Mucosa of rectum (tissue), 2 donors: Measurements from ENCODE around the gene MARCHF9.
"Not testable (repeated sequence)": the region's sequence is repeated elsewhere in the genome, so short reads cannot be mapped to it uniquely, and the experiment has no call there.

Source experiments
- H3K27ac ChIP-seq, 2 donors: one replicate each; pipeline ENCODE4 v1.7.0; 2013; ENCODE audit warnings: inconsistent platforms in 2 of 2, low read depth in 2 of 2, low read length in 2 of 2
- H3K27me3 ChIP-seq, 2 donors: one replicate each; pipeline ENCODE4 v1.7.0; 2013; ENCODE audit warnings: low read length in 2 of 2; ENCODE audit not compliant: control insufficient read depth in 2 of 2, insufficient read depth in 2 of 2
- H3K36me3 ChIP-seq, 2 donors: one replicate each; pipeline ENCODE4 v1.7.0; 2013; ENCODE audit warnings: low read length in 2 of 2; ENCODE audit not compliant: control insufficient read depth in 2 of 2, insufficient read depth in 2 of 2
- H3K4me1 ChIP-seq, 2 donors: one replicate each; pipeline ENCODE4 v1.7.0; 2013; ENCODE audit warnings: low read length in 2 of 2, mild to moderate bottlenecking in 1 of 2; ENCODE audit not compliant: control insufficient read depth in 2 of 2, insufficient read depth in 2 of 2
- H3K4me3 ChIP-seq, 2 donors: one replicate each; pipeline ENCODE4 v1.7.0; 2013; ENCODE audit warnings: low read length in 2 of 2
- H3K9ac ChIP-seq, 2 donors: one replicate each; pipeline ENCODE4 v1.7.0; 2013; ENCODE audit warnings: low read length in 2 of 2, low read depth in 1 of 2, mild to moderate bottlenecking in 1 of 2
- H3K9me3 ChIP-seq, 2 donors: one replicate each; pipeline ENCODE4 v1.7.0; 2013; ENCODE audit warnings: low read length in 2 of 2; ENCODE audit not compliant: control insufficient read depth in 2 of 2
- donor health status: healthy.
- donor health status: Normal muscosa, but diverticular disease.

The MARCHF9 gene

DNA sequence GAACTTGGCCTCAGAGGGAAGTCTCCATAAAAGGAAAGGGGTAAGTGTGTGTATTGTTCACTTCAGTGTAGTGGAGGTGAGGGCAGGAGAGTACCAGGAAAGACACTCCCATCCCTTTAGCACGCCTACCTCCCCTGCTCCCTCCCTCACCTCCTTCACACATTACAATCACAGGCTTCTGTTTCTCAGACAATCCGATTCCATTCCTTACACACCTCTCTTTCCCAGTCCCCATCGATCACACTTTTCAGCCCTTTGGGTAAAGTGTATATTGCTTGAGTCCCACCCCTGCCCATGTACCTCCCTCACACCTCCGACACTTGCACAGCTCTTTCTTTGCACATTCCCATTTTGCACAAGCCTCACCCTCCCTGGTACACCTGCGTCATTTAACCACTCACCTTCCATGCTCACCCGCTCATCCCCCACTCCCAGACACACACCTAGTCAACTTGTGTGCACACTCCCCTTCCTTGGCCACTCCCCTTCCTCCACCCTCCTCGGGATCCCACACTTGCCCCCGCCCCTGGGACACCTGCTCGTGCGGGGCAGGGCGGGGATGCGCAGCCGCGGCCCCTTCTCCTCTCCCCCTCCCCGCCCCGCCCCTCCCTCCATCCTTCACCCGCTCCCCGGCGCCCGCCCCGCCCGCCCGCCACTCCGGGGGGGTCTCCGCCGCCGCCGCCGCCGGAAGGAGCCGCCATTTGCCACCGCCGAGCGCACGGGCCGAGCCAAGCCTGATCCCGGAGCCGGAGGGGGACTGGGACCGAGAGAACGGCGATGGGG, at the start of gene MARCHF9:
MARCHF9 (plus strand) TSS at position 693 of the 783 bp plus-strand sequence. CDS start 426 bp downstream, outside the sequence.
- Histone ChIP-seq H3K27me3 (no peaks in the 10 kb centered on the region), H3K4me1 (peaks cover 40 to 42% of the 10 kb centered on the region in 2 donors), H3K9me3 (no peaks in the 10 kb centered on the region), H3K36me3 (peaks cover 13 to 22% of the 10 kb centered on the region in 2 donors), H3K4me3 (peak within 1 kb of the TSS; percentile 60 to 76), H3K9ac (peak within 1 kb of the TSS; percentile 63 to 78), H3K27ac (peak within 1 kb of the TSS; percentile 53 to 72)

- no peak overlapping the region for H3K9ac ChIP-seq
- H3K36me3 ChIP-seq = peaks cover 8 to 31% of the 10 kb centered on the region in 2 donors
- H3K27me3 ChIP-seq = no peaks in the 10 kb centered on the region
- H3K4me1 ChIP-seq = no peaks in the 10 kb centered on the region
- H3K27ac ChIP-seq = no peak overlapping the region
- H3K4me3 ChIP-seq = no peak overlapping the region
- peaks cover 0 to 2% of the 10 kb centered on the region in 2 donors for H3K9me3 ChIP-seq
Measured at GRCh38 chr12:57707250-57707649, 47.7 kb upstream of the MARCHF9 start.

- no peaks in the 10 kb centered on the region for H3K27me3 ChIP-seq
- no peaks in the 10 kb centered on the region for H3K4me1 ChIP-seq
- peaks cover 0 to 2% of the 10 kb centered on the region in 2 donors for H3K9me3 ChIP-seq
- H3K4me3 ChIP-seq = no peak overlapping the region
- H3K27ac ChIP-seq = no peak overlapping the region
- no peak overlapping the region for H3K9ac ChIP-seq
- peaks cover 8 to 28% of the 10 kb centered on the region in 2 donors for H3K36me3 ChIP-seq
Measured at GRCh38 chr12:57708296-57708695, 46.6 kb upstream of the MARCHF9 start.

DNA sequence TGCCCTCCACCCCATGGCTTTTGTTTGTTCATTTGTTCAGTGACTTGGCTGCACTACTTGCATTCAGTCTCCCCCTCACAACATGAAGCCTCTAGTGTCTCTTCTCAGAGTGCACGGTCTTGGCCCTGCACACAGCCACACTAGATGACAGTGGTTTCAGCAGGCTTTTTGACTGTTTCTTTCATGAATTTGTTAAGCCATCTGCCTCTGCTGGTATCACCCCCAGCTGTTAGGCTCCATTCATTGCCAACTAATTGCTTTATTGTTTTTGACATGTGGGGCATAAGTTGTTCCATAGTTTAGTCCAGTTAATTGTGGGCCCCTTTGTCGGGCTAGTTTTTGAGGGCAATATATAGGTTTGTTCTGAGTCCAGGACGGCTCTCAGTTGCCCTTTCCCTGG, 42.2 kb upstream of the MARCHF9 start:
- no peak overlapping the region for H3K9ac ChIP-seq
- H3K36me3 ChIP-seq = peaks cover 25 to 30% of the 10 kb centered on the region in 2 donors
- H3K27me3 ChIP-seq = no peaks in the 10 kb centered on the region
- no peak overlapping the region for H3K4me3 ChIP-seq
- H3K27ac ChIP-seq = no peak overlapping the region
- H3K9me3 ChIP-seq = no peaks in the 10 kb centered on the region
- no peaks in the 10 kb centered on the region for H3K4me1 ChIP-seq

DNA sequence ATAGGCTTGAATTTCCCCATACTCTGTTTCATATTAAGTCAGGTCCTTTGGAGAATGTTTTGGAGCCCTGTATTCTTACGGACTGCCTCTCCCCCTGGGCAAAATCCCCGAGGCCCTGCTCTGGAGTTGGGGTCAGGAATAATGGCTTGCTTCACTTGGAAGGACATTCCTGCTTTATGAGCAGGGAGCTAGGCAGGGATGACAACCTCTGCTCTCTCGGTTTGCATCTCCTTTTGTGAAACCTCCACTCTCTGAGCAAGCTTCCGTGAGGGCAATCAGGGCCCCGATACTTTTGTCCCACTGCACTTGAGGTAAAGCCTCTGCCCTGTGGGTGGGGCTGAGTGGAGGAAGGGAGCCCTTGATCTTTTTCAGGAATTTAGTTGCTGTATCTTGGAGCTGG, 41.7 kb upstream of the MARCHF9 start:
- H3K36me3 ChIP-seq = peaks cover 30 to 35% of the 10 kb centered on the region in 2 donors
- no peaks in the 10 kb centered on the region for H3K4me1 ChIP-seq
- no peaks in the 10 kb centered on the region for H3K9me3 ChIP-seq
- no peak overlapping the region for H3K4me3 ChIP-seq
- no peak overlapping the region for H3K27ac ChIP-seq
- no peaks in the 10 kb centered on the region for H3K27me3 ChIP-seq
- H3K9ac ChIP-seq = no peak overlapping the region

DNA sequence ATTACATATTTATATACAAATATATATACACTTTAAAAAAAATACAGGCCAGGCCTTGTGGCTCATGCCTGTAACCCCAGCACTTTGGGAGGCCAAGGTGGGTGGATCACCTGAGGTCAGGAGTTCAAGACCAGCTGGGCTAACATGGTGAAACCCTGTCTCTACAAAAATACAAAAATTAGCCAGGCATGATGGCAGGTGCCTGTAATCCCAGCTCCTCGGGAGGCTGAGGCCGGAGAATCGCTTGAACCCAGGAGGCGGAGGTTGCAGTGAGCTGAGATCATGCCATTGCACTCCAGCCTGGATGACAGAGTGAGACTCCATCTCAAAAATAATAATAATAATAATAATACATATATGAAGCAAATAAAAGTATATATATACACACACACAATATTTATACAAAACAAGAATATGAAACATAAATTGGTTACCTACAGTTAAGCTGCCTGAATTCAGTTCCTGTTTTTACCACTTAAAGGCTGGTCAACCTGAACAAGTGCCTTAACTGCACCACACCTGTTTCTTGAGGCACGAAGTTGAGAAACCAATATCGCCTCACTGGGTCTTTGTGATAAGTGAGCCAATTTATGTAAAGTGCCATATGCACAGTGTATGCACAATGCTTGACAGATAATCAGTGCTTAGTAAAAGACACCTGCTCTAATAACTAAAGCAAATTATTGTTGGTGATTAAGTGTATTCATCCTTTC, 39.7 kb upstream of the MARCHF9 start:
- H3K9ac ChIP-seq, H3K4me1 ChIP-seq, H3K27me3 ChIP-seq, H3K9me3 ChIP-seq, H3K27ac ChIP-seq, H3K4me3 ChIP-seq: not testable (repeated sequence)
- peaks cover 41 to 54% of the 10 kb centered on the region in 2 donors for H3K36me3 ChIP-seq

DNA sequence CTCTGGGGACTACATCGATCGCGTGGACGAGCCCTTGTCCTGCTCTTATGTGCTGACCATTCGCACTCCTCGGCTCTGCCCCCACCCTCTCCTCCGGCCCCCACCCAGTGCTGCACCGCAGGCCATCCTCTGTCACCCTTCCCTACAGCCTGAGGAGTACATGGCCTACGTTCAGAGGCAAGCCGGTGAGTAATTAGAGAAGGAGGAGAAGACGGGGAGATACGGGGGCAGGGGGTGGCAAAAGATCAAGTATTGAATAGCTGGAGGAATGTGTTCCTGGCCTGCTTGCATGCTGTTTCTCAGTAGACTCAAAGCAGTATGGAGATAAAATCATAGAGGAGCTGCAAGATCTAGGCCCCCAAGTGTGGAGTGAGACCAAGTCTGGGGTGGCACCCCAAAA, 39.1 kb upstream of the MARCHF9 start:
- Histone ChIP-seq H3K36me3 (peaks cover 45 to 60% of the 10 kb centered on the region in 2 donors), H3K9me3 (no peaks in the 10 kb centered on the region), H3K4me1 (no peaks in the 10 kb centered on the region), H3K4me3 (no peak overlapping the region), H3K9ac (no peak overlapping the region), H3K27ac (no peak overlapping the region), H3K27me3 (no peaks in the 10 kb centered on the region)

DNA sequence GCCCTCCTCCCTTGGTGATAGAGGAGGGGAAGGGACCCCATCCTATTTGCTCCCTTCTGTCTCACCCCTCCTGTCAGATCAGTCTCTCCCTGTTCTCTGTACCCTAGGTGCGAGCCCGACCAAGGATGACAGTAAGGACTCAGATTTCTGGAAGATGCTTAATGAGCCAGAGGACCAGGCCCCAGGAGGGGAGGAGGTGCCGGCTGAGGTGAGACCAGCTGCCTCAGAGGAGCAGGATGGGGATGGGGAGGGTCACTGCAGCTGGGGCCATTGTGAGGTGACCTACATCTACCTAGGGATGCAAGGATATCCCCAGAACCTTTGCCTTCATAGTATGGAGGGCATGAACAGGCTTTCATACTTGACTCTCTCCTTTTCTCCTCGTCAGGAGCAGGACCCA, 38.6 kb upstream of the MARCHF9 start:
- Histone ChIP-seq H3K9me3 (no peaks in the 10 kb centered on the region), H3K9ac (no peak overlapping the region), H3K36me3 (peaks cover 49 to 64% of the 10 kb centered on the region in 2 donors), H3K4me1 (no peaks in the 10 kb centered on the region), H3K27ac (no peak overlapping the region), H3K4me3 (no peak overlapping the region), H3K27me3 (no peaks in the 10 kb centered on the region)

DNA sequence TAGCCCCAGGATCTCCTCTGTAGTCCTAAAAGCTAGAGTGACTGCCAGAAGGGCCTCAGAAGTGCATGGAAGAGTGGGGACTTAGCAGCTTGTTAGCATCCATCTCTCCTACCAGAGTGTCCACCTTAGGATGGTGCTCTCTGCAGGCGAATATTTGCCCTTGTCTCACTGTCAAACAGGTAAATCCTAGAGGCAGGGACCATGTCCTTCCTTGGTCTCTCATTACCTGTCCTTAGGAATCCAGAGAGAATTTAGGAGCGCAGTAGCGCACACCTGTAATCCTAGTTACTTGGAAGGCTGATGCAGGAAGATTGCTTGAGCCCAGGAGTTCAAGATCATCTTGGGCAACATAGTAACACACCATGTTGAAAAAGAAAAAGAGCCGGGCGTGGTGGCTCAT, 37.8 kb upstream of the MARCHF9 start:
- Histone ChIP-seq H3K36me3 (peaks cover 50 to 69% of the 10 kb centered on the region in 2 donors), H3K27me3 (no peaks in the 10 kb centered on the region), H3K9me3 (no peaks in the 10 kb centered on the region), H3K4me1 (no peaks in the 10 kb centered on the region), H3K4me3 (no peak overlapping the region), H3K27ac (no peak overlapping the region), H3K9ac (no peak overlapping the region)

GRCh38 chr12:57717846-57718640, 36.9 kb upstream of the MARCHF9 start:
- H3K27ac ChIP-seq = no peak overlapping the region
- no peak overlapping the region for H3K9ac ChIP-seq
- H3K36me3 ChIP-seq = peaks cover 47 to 69% of the 10 kb centered on the region in 2 donors
- H3K4me1 ChIP-seq = no peaks in the 10 kb centered on the region
- H3K4me3 ChIP-seq = no peak overlapping the region
- no peaks in the 10 kb centered on the region for H3K9me3 ChIP-seq
- H3K27me3 ChIP-seq = no peaks in the 10 kb centered on the region
